ENCODE measurements around the gene RABGAP1L. TPM values are rescaled to one million over a fixed set of nuclear protein-coding genes. Genes with fewer than 3 reads are reported as not detected.
"Not testable (repeated sequence)": the region's sequence is repeated elsewhere in the genome, so short reads cannot be mapped to it uniquely, and the experiment has no call there.

The RABGAP1L gene
- total RNA-seq, 4 donors from 2014 or later, result 42.4 to 74.5 (median 49.1) TPM

- Histone ChIP-seq H3K36me3 (no peaks in the 10 kb centered on the region), H3K27ac (no peak overlapping the region), H3K4me1 (no peaks in the 10 kb centered on the region), H3K9me3 (no peaks in the 10 kb centered on the region), H3K27me3 (no peaks in the 10 kb centered on the region), H3K4me3 (no peak overlapping the region)
- DNase-seq (ENCODE audit: low spot score in 2 of 2), result peak in 1 of 2 donors; percentile 23
- TF ChIP-seq EP300 (IDR thresholded peaks at IDR 0.05) (no peak), CTCF (IDR thresholded peaks at IDR 0.05) (peak in 4 of 5 experiments; percentile 36 to 56 (median 40)), POLR2A (IDR thresholded peaks at IDR 0.05) (no peak)
- 72 to 74% methylated on average over 6 of the region's 6 CpGs for WGBS, 2 donors
Measured at GRCh38 chr1:174114788-174115448, 44.4 kb upstream of the RABGAP1L start.

GRCh38 chr1:174116042-174116441 lies 43.3 kb upstream of the RABGAP1L start:
- DNase-seq (ENCODE audit: low spot score in 2 of 2), result no peak
- Histone ChIP-seq H3K4me3 (no peak overlapping the region), H3K27ac (no peak overlapping the region), H3K36me3 (no peaks in the 10 kb centered on the region), H3K9me3 (no peaks in the 10 kb centered on the region), H3K4me1 (no peaks in the 10 kb centered on the region), H3K27me3 (no peaks in the 10 kb centered on the region)
- no peak for TF ChIP-seq EP300 (IDR thresholded peaks at IDR 0.05)
- TF ChIP-seq POLR2A (IDR thresholded peaks at IDR 0.05), result no peak
- no peak for TF ChIP-seq CTCF (IDR thresholded peaks at IDR 0.05)
- 71 to 86% methylated on average over 1 of the region's 1 CpG for WGBS, 2 donors

- Histone ChIP-seq H3K27me3 (no peaks in the 10 kb centered on the region), H3K9me3 (peaks cover 0 to 6% (median under 1%) of the 10 kb centered on the region in 4 donors), H3K27ac (no peak overlapping the region), H3K4me3 (no peak overlapping the region), H3K36me3 (no peaks in the 10 kb centered on the region), H3K4me1 (no peaks in the 10 kb centered on the region)
- DNase-seq (ENCODE audit: low spot score in 2 of 2), result no peak
- TF ChIP-seq EP300 (IDR thresholded peaks at IDR 0.05), result no peak
- no peak for TF ChIP-seq POLR2A (IDR thresholded peaks at IDR 0.05)
Measured at GRCh38 chr1:174118751-174119150, 40.6 kb upstream of the RABGAP1L start.

GRCh38 chr1:174122318-174122717 lies 37.0 kb upstream of the RABGAP1L start:
- not testable (repeated sequence) for H3K4me1 ChIP-seq; H3K4me3 ChIP-seq; DNase-seq (ENCODE audit: low spot score in 2 of 2); H3K27ac ChIP-seq; H3K36me3 ChIP-seq; H3K27me3 ChIP-seq
- WGBS, 2 donors, result 81 to 84% methylated on average over 1 of the region's 1 CpG
- peaks cover 0 to 28% (median 2%) of the 10 kb centered on the region in 4 donors for H3K9me3 ChIP-seq

GRCh38 chr1:174123843-174124242 lies 35.5 kb upstream of the RABGAP1L start:
- H3K9me3 ChIP-seq, result peaks cover 0 to 29% (median 2%) of the 10 kb centered on the region in 4 donors

GRCh38 chr1:174127176-174127575 lies 32.1 kb upstream of the RABGAP1L start:
- not testable (repeated sequence) for H3K4me1 ChIP-seq; H3K4me3 ChIP-seq; DNase-seq (ENCODE audit: low spot score in 2 of 2); H3K27me3 ChIP-seq; H3K36me3 ChIP-seq; H3K27ac ChIP-seq
- H3K9me3 ChIP-seq, result peaks cover 0 to 38% (median 2%) of the 10 kb centered on the region in 4 donors
- 38 to 39% methylated on average over 1 of the region's 1 CpG for WGBS, 2 donors

More at GRCh38 chr1:174123843-174124242, 35.5 kb upstream of the RABGAP1L start:
- TF ChIP-seq EP300 (IDR thresholded peaks at IDR 0.05) (no peak), CTCF (IDR thresholded peaks at IDR 0.05) (no peak), POLR2A (IDR thresholded peaks at IDR 0.05) (no peak)
- Histone ChIP-seq H3K36me3 (no peaks in the 10 kb centered on the region), H3K27me3 (no peaks in the 10 kb centered on the region), H3K4me1 (no peaks in the 10 kb centered on the region), H3K27ac (no peak overlapping the region), H3K4me3 (no peak overlapping the region)
- no peak for DNase-seq (ENCODE audit: low spot score in 2 of 2)
